Endothelial cell of umbilical vein (primary cell): ENCODE measurements around the gene HYDIN. TPM values are rescaled to one million over a fixed set of nuclear protein-coding genes. Genes with fewer than 3 reads are reported as not detected.
"Not testable (repeated sequence)": the region's sequence is repeated elsewhere in the genome, so short reads cannot be mapped to it uniquely, and the experiment has no call there.

ENCODE experiments used
- BruUV-seq: library from RNA; stranded (reverse); fragments of 400-500 nt; replicated peaks from 2 replicates; lab custom pipeline; 2021; lab: Mats Ljungman, UMichigan
- CTCF ChIA-PET: fragments of 300-600, 350-600 bp; sonication (Branson Sonifier 250); formaldehyde crosslinking; loops from one replicate; lab custom pipeline; 2021; ENCODE audit warnings: antibody characterized with exemption, inconsistent platforms; lab: Charles Lee
- POLR2A ChIA-PET: fragments of 300-600, 350-600 bp; sonication (Branson Sonifier 250); formaldehyde crosslinking; loops from one replicate; lab custom pipeline; 2021; ENCODE audit warnings: antibody characterized with exemption, inconsistent platforms; lab: Charles Lee
- DNase-seq: peaks from one replicate; pipeline ENCODE4 v3.0.0-alpha.2; 2011; ENCODE audit warnings: low read depth, low spot score
- FAIRE-seq: peaks from 2 replicates; lab custom pipeline; 2011; peaks lifted over from hg19 to GRCh38; lab: Jason Lieb, UNC
- H2AFZ ChIP-seq: 2 replicates; pipeline ENCODE4 v1.6.0; 2012; ENCODE audit warnings: low read depth, low read length, control low read depth, inconsistent platforms
- H3K27ac ChIP-seq: 2 replicates; pipeline ENCODE4 v1.5.1; 2011; ENCODE audit warnings: low read depth, mild to moderate bottlenecking, control low read depth, low read length, moderate library complexity; ENCODE audit not compliant: insufficient read depth
- H3K27me3 ChIP-seq, 2 experiments: 2 replicates each; pipeline versions ENCODE4 v1.6.0 to v1.6.1; 2011; ENCODE audit warnings: low read length in 2 of 2, mixed read lengths in 1 of 2; ENCODE audit not compliant: control insufficient read depth in 2 of 2, insufficient read depth in 2 of 2
- H3K36me3 ChIP-seq, 2 experiments: 2 replicates in 1 of 2; 3 replicates in 1 of 2; pipeline ENCODE4 v1.5.1; 2011; ENCODE audit warnings: low read length in 2 of 2, mild to moderate bottlenecking in 1 of 2, moderate library complexity in 1 of 2; ENCODE audit not compliant: control insufficient read depth in 2 of 2, insufficient read depth in 2 of 2; ENCODE audit errors: extremely low read depth in 1 of 2
- H3K4me1 ChIP-seq: 3 replicates; pipeline ENCODE4 v1.5.1; 2011; ENCODE audit warnings: mild to moderate bottlenecking, low read length; ENCODE audit not compliant: control insufficient read depth, insufficient read depth; ENCODE audit errors: extremely low read depth
- H3K4me2 ChIP-seq: 2 replicates; pipeline ENCODE4 v1.6.1; 2011; ENCODE audit warnings: low read length, control low read depth, mixed read lengths; ENCODE audit not compliant: insufficient read depth
- H3K4me3 ChIP-seq, 3 experiments: fragments of 200-600 bp in 1 of 3; sonication (generic), shearing (Covaris generic) in 1 of 3; replicated peaks in 1 of 3; 2 replicates each; pipeline ENCODE4 v1.5.1; 2011 to 2016; ENCODE audit warnings: control low read depth in 3 of 3, low read length in 3 of 3, mild to moderate bottlenecking in 2 of 3, inconsistent platforms in 1 of 3, low read depth in 1 of 3, moderate library complexity in 1 of 3; ENCODE audit not compliant: insufficient read depth in 1 of 3
- H3K79me2 ChIP-seq: 2 replicates; pipeline ENCODE4 v1.6.0; 2012; ENCODE audit warnings: low read length, inconsistent platforms; ENCODE audit not compliant: control insufficient read depth, insufficient read depth
- H3K9ac ChIP-seq: replicated peaks from 2 replicates; pipeline ENCODE3; 2011; ENCODE audit warnings: low read length, control low read depth; ENCODE audit not compliant: insufficient read depth; ENCODE audit errors: extremely low read depth
- H3K9me1 ChIP-seq: replicated peaks from 3 replicates; pipeline ENCODE4 v1.6.0; 2011; ENCODE audit warnings: mild to moderate bottlenecking, low read length; ENCODE audit not compliant: control insufficient read depth, insufficient read depth; ENCODE audit errors: extremely low read depth
- H3K9me3 ChIP-seq: replicated peaks from 2 replicates; pipeline ENCODE4 v1.5.1; 2012; ENCODE audit warnings: low read length, inconsistent platforms; ENCODE audit not compliant: control insufficient read depth, insufficient read depth
- H4K20me1 ChIP-seq: replicated peaks from 2 replicates; pipeline ENCODE3; 2011; ENCODE audit warnings: mild to moderate bottlenecking, low read length; ENCODE audit not compliant: control insufficient read depth, insufficient read depth; ENCODE audit errors: extremely low read depth
- dilution Hi-C: fragments of 300-500 bp; cut with MboI; formaldehyde crosslinking; loops from one replicate; pipeline ENCODE4 v1.15.0; 2019; ENCODE audit warnings: low sequenced_read_pairs; ENCODE audit not compliant: extremely low pct_ligation_motif_present
- intact Hi-C: fragments of 100-400 bp; cut with micrococcal nuclease; formaldehyde crosslinking; loops from one replicate; pipeline ENCODE4 v1.10.0; 2022
- polyA plus RNA-seq, 4 experiments: library from polyadenylated mRNA; depleted of rRNA in 3 of 4; stranded (reverse) in 3 of 4; unstranded in 1 of 4; fragments of >200 nt; gene quantifications; 2 replicates each; pipeline versions ENCODE4 v1.2.1 to v1.2.3, GENCODE V29; 2011 to 2012; ENCODE audit warnings: missing spikeins in 1 of 4
- total RNA-seq: library from RNA; stranded (reverse); gene quantifications from 2 replicates; pipeline ENCODE4 v1.2.3, GENCODE V29; 2021

Gene HYDIN
- total and polyA plus RNA-seq, 2 donors (not counting 3 experiments of a cell fraction or from before 2014, with no cell fraction given) = not detected

GRCh38 chr16:71080262-71080661 lies 150.3 kb downstream of the HYDIN start:
- dilution Hi-C loops, H3K4me3 ChIP-seq, H4K20me1 ChIP-seq, H3K79me2 ChIP-seq, H2AFZ ChIP-seq, DNase-seq, H3K4me2 ChIP-seq, intact Hi-C loops, H3K9ac ChIP-seq, H3K27ac ChIP-seq, H3K27me3 ChIP-seq, H3K9me1 ChIP-seq, H3K9me3 ChIP-seq, H3K36me3 ChIP-seq, BruUV-seq, H3K4me1 ChIP-seq, FAIRE-seq, CTCF ChIA-PET, POLR2A ChIA-PET: not testable (repeated sequence)

- H3K27me3 ChIP-seq, H3K9ac ChIP-seq, H3K4me2 ChIP-seq, H3K27ac ChIP-seq, DNase-seq, POLR2A ChIA-PET, intact Hi-C loops, H3K79me2 ChIP-seq, H3K4me1 ChIP-seq, H3K9me3 ChIP-seq, H3K36me3 ChIP-seq, H3K9me1 ChIP-seq, H2AFZ ChIP-seq, FAIRE-seq, H4K20me1 ChIP-seq, H3K4me3 ChIP-seq, BruUV-seq, CTCF ChIA-PET, dilution Hi-C loops: not testable (repeated sequence)
These were observed 159.9 kb downstream of the HYDIN start for GRCh38 chr16:71070651-71071050.

GRCh38 chr16:71069842-71070241 lies 160.7 kb downstream of the HYDIN start:
- intact Hi-C loops, H3K4me2 ChIP-seq, dilution Hi-C loops, H3K9ac ChIP-seq, H3K79me2 ChIP-seq, POLR2A ChIA-PET, BruUV-seq, H3K4me1 ChIP-seq, H4K20me1 ChIP-seq, FAIRE-seq, H3K9me1 ChIP-seq, DNase-seq, H3K27me3 ChIP-seq, H3K4me3 ChIP-seq, CTCF ChIA-PET, H3K9me3 ChIP-seq, H2AFZ ChIP-seq, H3K27ac ChIP-seq, H3K36me3 ChIP-seq: not testable (repeated sequence)

- H3K4me3 ChIP-seq, H2AFZ ChIP-seq, H3K9ac ChIP-seq, POLR2A ChIA-PET, H3K9me1 ChIP-seq, H3K36me3 ChIP-seq, CTCF ChIA-PET, H3K27ac ChIP-seq, H3K27me3 ChIP-seq, FAIRE-seq, H4K20me1 ChIP-seq, BruUV-seq, H3K79me2 ChIP-seq, H3K9me3 ChIP-seq, dilution Hi-C loops, intact Hi-C loops, DNase-seq, H3K4me2 ChIP-seq, H3K4me1 ChIP-seq: not testable (repeated sequence)
These were observed 176.5 kb downstream of the HYDIN start for GRCh38 chr16:71053897-71054609.
